Left ventricle myocardium inferior (tissue), 1 donor: ENCODE data around the gene GFM1. TPM values are rescaled to one million over a fixed set of nuclear protein-coding genes. Genes with fewer than 3 reads are reported as not detected.

ENCODE experiments used
- DNase-seq: peaks from one replicate; pipeline ENCODE4 v3.0.0-alpha.2; 2020
- H3K27ac ChIP-seq: fragments of 200-600 bp; replicated peaks from 2 replicates; pipeline ENCODE4 v1.8.0; 2021
- H3K27me3 ChIP-seq: fragments of 200-600 bp; 2 replicates; pipeline ENCODE4 v1.8.0; 2021; ENCODE audit warnings: low read depth
- H3K36me3 ChIP-seq: fragments of 200-600 bp; 2 replicates; pipeline ENCODE4 v1.8.0; 2021
- H3K4me1 ChIP-seq: fragments of 200-600 bp; 2 replicates; pipeline ENCODE4 v1.8.0; 2021
- H3K4me3 ChIP-seq: fragments of 200-600 bp; 2 replicates; pipeline ENCODE4 v1.8.0; 2021; ENCODE audit warnings: mild to moderate bottlenecking, moderate library complexity
- H3K9me3 ChIP-seq: fragments of 200-600 bp; replicated peaks from 2 replicates; pipeline ENCODE4 v1.8.0; 2021
- intact Hi-C: fragments of 100-400 bp; cut with micrococcal nuclease; formaldehyde crosslinking; loops from one replicate; pipeline ENCODE4 v1.11.0; 2022
- total RNA-seq: library from RNA; stranded (reverse); fragmentation: NEBNext Ultra II Directional; extraction: Animal tissue kit (Norgen Biotek cat#: 25700); gene quantifications from one replicate; pipeline ENCODE4 v1.2.1, GENCODE V29; 2021
- TF ChIP-seq, protein P1 (sequence below): fragments of 200-600 bp; IDR thresholded peaks from 2 replicates; pipeline ENCODE4 v1.8.0; 2021; ENCODE audit warnings: antibody characterized with exemption, mild to moderate bottlenecking, borderline replicate concordance
- donor health status: DM: no; HTN: yes; CAD: no; lungs with severe emphysema.

Gene GFM1
- total RNA-seq, 1 donor from 2014 or later, result 60.5 TPM

DNA sequence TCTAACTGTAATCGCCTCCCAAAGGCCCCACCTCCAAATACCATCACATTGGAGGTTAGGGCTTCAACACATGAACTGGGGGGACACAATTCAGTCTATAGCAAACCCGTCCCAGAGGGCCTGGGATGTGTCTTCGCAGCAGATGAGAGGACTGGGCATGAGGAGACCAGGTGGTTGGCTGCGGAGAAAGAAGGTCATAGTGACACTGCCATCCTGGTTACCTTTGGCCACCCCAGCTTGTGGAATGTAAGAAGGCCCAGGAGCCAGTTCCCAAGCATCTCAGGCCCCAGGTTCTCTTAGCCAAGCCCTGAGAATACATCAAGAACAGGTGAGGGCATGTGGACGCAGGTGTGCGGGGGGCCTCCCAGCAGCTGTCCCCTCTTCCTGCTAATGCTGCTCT is 94.3 kb downstream of the GFM1 start:
- H3K36me3 ChIP-seq, result peaks cover 12% of the 10 kb centered on the region
- H3K9me3 ChIP-seq, result peaks cover 15% of the 10 kb centered on the region
- intact Hi-C loops, result no loop called here
- TF ChIP-seq, protein P1, sequence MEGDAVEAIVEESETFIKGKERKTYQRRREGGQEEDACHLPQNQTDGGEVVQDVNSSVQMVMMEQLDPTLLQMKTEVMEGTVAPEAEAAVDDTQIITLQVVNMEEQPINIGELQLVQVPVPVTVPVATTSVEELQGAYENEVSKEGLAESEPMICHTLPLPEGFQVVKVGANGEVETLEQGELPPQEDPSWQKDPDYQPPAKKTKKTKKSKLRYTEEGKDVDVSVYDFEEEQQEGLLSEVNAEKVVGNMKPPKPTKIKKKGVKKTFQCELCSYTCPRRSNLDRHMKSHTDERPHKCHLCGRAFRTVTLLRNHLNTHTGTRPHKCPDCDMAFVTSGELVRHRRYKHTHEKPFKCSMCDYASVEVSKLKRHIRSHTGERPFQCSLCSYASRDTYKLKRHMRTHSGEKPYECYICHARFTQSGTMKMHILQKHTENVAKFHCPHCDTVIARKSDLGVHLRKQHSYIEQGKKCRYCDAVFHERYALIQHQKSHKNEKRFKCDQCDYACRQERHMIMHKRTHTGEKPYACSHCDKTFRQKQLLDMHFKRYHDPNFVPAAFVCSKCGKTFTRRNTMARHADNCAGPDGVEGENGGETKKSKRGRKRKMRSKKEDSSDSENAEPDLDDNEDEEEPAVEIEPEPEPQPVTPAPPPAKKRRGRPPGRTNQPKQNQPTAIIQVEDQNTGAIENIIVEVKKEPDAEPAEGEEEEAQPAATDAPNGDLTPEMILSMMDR, result no peak
- H3K4me1 ChIP-seq, result no peaks in the 10 kb centered on the region
- H3K4me3 ChIP-seq, result no peak overlapping the region
- DNase-seq, result no peak
- no peaks in the 10 kb centered on the region for H3K27me3 ChIP-seq
- H3K27ac ChIP-seq, result no peak overlapping the region

DNA sequence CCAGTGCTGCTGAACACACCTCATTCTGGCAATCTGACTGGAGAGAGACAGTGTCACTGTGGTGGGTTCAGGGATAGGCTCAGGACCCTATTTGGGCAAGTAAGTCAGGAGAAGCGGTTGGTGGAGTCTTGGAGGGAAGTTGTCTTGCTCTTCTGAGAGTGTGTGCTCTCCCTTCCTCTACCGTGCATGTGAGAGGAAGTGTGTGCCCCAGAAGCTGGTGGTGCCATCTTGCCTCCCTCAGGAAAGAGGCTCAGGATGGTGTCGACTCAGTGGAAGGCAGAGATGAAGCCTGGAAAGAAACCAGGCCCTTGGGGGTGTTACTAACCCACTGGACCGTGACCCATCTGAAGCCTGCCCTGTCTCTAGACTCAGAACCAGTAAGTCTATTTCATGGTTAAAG is 94.8 kb downstream of the GFM1 start:
- no peak for DNase-seq
- peaks cover 12% of the 10 kb centered on the region for H3K36me3 ChIP-seq
- H3K4me1 ChIP-seq, result no peaks in the 10 kb centered on the region
- TF ChIP-seq, protein P1, result no peak
- H3K27ac ChIP-seq, result no peak overlapping the region
- H3K9me3 ChIP-seq, result peaks cover 15% of the 10 kb centered on the region
- no peak overlapping the region for H3K4me3 ChIP-seq
- intact Hi-C loops, result no loop called here
- no peaks in the 10 kb centered on the region for H3K27me3 ChIP-seq

DNA sequence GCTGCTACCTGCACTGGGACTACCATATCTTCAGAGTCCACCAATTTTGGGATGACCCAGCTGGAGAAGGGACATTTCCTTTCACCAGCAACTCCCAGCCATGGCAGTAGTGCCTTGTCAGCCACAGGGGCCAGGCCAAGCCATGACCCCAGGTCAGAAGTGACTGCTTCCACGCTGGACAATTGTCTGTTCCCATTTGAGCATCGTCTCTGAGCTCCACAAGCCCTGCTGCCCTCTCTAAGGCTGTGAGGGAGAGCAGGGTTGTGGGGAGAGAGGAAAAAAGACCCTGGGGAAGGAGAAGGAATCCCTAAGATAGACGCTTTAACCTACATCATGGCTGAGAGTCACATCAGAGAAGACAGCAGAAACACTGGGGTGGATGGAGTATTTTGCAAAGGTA is 95.3 kb downstream of the GFM1 start:
- no peaks in the 10 kb centered on the region for H3K27me3 ChIP-seq
- H3K36me3 ChIP-seq, result peaks cover 11% of the 10 kb centered on the region
- intact Hi-C loops, result no loop called here
- H3K27ac ChIP-seq, result no peak overlapping the region
- TF ChIP-seq, protein P1, result no peak
- H3K4me1 ChIP-seq, result no peaks in the 10 kb centered on the region
- no peak for DNase-seq
- no peak overlapping the region for H3K4me3 ChIP-seq
- H3K9me3 ChIP-seq, result peaks cover 10% of the 10 kb centered on the region

Other genes starting within 250 kb of the GFM1 start
- gene MLF1, start 73.3 kb upstream of the GFM1 start, total RNA-seq, result 200 TPM
- gene LXN, start 28.1 kb downstream of the GFM1 start, total RNA-seq, result 3.2 TPM
- gene RARRES1, start 87.9 kb downstream of the GFM1 start, total RNA-seq, result 8.4 TPM
- 26.2 TPM for gene MFSD1, start 157.5 kb downstream of the GFM1 start, total RNA-seq